Esophagus muscularis mucosa (tissue), 4 donors: Measurements from ENCODE around the gene ATP10D.

Source experiments
- CTCF ChIP-seq, 3 experiments: fragments of 200-600 bp in 2 of 3; fragments of 450-650 bp in 1 of 3; sonication (generic) in 2 of 3; IDR thresholded peaks; one replicate each; pipeline ENCODE4 v1.5.1; 2017 to 2019; ENCODE audit warnings: antibody characterized with exemption in 3 of 3, mild to moderate bottlenecking in 2 of 3, moderate library complexity in 1 of 3
- EP300 ChIP-seq: sonication (generic); formaldehyde crosslinking; IDR thresholded peaks from one replicate; pipeline ENCODE4 v1.6.1; 2017; ENCODE audit warnings: antibody characterized with exemption
- POLR2A ChIP-seq: fragments of 450-650 bp; IDR thresholded peaks from one replicate; pipeline ENCODE4 v1.6.1; 2017; ENCODE audit warnings: antibody characterized with exemption, moderate library complexity, mild to moderate bottlenecking, low read depth
- POLR2AphosphoS5 ChIP-seq, 2 donors: sonication (generic); formaldehyde crosslinking; IDR thresholded peaks; one replicate each; pipeline ENCODE4 v1.6.1; 2017; ENCODE audit warnings: antibody characterized with exemption in 2 of 2

GRCh38 chr4:47639531-47639930, 154.5 kb downstream of the ATP10D start:
- no peak for TF ChIP-seq POLR2AphosphoS5 (IDR thresholded peaks at IDR 0.05)
- TF ChIP-seq CTCF (IDR thresholded peaks at IDR 0.05), result no peak
- no peak for TF ChIP-seq POLR2A
- no peak for TF ChIP-seq EP300
